HepG2 (cell line): ENCODE data around the gene ATRN. TPM values are rescaled to one million over a fixed set of nuclear protein-coding genes. Genes with fewer than 3 reads are reported as not detected.

Experiments
- ADNP ChIP-seq: sonication (generic); formaldehyde crosslinking; IDR thresholded peaks from 2 replicates; pipeline ENCODE4 v1.4.0; 2020; ENCODE audit warnings: missing genetic modification reagents
- ATM ChIP-seq: fragments of 450-650 bp; IDR thresholded peaks from 2 replicates; pipeline ENCODE4 v1.7.1; 2017; ENCODE audit warnings: mild to moderate bottlenecking, borderline replicate concordance
- ATRX ChIP-seq: sonication (generic); formaldehyde crosslinking; IDR thresholded peaks from 2 replicates; pipeline ENCODE4 v1.4.0; 2020; ENCODE audit warnings: missing genetic modification reagents, borderline replicate concordance
- BRCA1 ChIP-seq: sonication (generic); formaldehyde crosslinking; IDR thresholded peaks from 2 replicates; pipeline ENCODE4 v1.4.0; 2020; ENCODE audit warnings: missing genetic modification reagents
- BRD4 ChIP-seq: sonication (generic); formaldehyde crosslinking; IDR thresholded peaks from 2 replicates; pipeline ENCODE4 v1.4.0; 2020; ENCODE audit warnings: missing genetic modification reagents
- CCDC6 ChIP-seq: sonication (generic); formaldehyde crosslinking; IDR thresholded peaks from 2 replicates; pipeline ENCODE4 v1.8.1; 2022; ENCODE audit warnings: mild to moderate bottlenecking, missing genetic modification reagents, moderate library complexity
- CEBPG ChIP-seq: IDR thresholded peaks from 2 replicates; pipeline ENCODE4 v1.6.1; 2016
- EED ChIP-seq: sonication (generic); formaldehyde crosslinking; IDR thresholded peaks from 2 replicates; pipeline ENCODE4 v1.5.0; 2020; ENCODE audit warnings: mild to moderate bottlenecking, missing genetic modification reagents
- HES4 ChIP-seq: sonication (generic); formaldehyde crosslinking; IDR thresholded peaks from 2 replicates; pipeline ENCODE4 v1.9.0; 2021; ENCODE audit warnings: mild to moderate bottlenecking, missing genetic modification reagents, borderline replicate concordance
- IKZF5 ChIP-seq: IDR thresholded peaks from 2 replicates; pipeline ENCODE4 v1.6.1; 2018; ENCODE audit warnings: missing genetic modification reagents, mild to moderate bottlenecking, missing compliant biosample characterization
- KLF6 ChIP-seq: IDR thresholded peaks from 2 replicates; pipeline ENCODE4 v1.8.0; 2016; ENCODE audit warnings: missing biosample characterization, missing genetic modification reagents
- KLF9 ChIP-seq: IDR thresholded peaks from 2 replicates; pipeline ENCODE4 v1.6.1; 2016; ENCODE audit warnings: low read depth
- MAZ ChIP-seq, 2 experiments: sonication (generic) in 1 of 2; formaldehyde crosslinking in 1 of 2; IDR thresholded peaks; 2 replicates each; pipeline versions ENCODE4 v1.5.0 to v1.6.1; 2012 to 2020; ENCODE audit warnings: low read depth in 2 of 2, mild to moderate bottlenecking in 2 of 2, borderline replicate concordance in 1 of 2, improper control_type of control experiment in 1 of 2, low read length in 1 of 2, missing genetic modification reagents in 1 of 2, moderate library complexity in 1 of 2
- MED8 ChIP-seq: sonication (generic); formaldehyde crosslinking; IDR thresholded peaks from 2 replicates; pipeline ENCODE4 v1.8.1; 2023; ENCODE audit warnings: mild to moderate bottlenecking, missing genetic modification reagents; ENCODE audit not compliant: insufficient replicate concordance
- NAIF1 ChIP-seq: sonication (generic); formaldehyde crosslinking; IDR thresholded peaks from 2 replicates; pipeline ENCODE4 v1.5.0; 2020; ENCODE audit warnings: mild to moderate bottlenecking, missing genetic modification reagents, borderline replicate concordance
- NRL ChIP-seq: sonication (generic); formaldehyde crosslinking; IDR thresholded peaks from 2 replicates; pipeline ENCODE4 v1.5.0; 2020; ENCODE audit warnings: missing genetic modification reagents, mild to moderate bottlenecking, moderate library complexity, borderline replicate concordance
- RFX1 ChIP-seq: fragments of 450-650 bp; IDR thresholded peaks from 2 replicates; pipeline ENCODE4 v1.6.1; 2017
- RFXANK ChIP-seq: IDR thresholded peaks from 2 replicates; pipeline ENCODE4 v1.6.1; 2016
- SALL2 ChIP-seq: sonication (generic); formaldehyde crosslinking; IDR thresholded peaks from 2 replicates; pipeline ENCODE4 v1.8.1; 2023; ENCODE audit warnings: mild to moderate bottlenecking, missing genetic modification reagents, inconsistent platforms
- TARDBP ChIP-seq: sonication (generic); formaldehyde crosslinking; IDR thresholded peaks from 2 replicates; pipeline ENCODE4 v1.8.0; 2022; ENCODE audit warnings: mild to moderate bottlenecking, missing genetic modification reagents
- TEAD2 ChIP-seq: sonication (generic); formaldehyde crosslinking; IDR thresholded peaks from 2 replicates; pipeline ENCODE4 v1.9.0; 2021; ENCODE audit warnings: missing genetic modification reagents
- THAP8 ChIP-seq: sonication (generic); formaldehyde crosslinking; IDR thresholded peaks from 2 replicates; pipeline ENCODE4 v1.5.1; 2020; ENCODE audit warnings: missing genetic modification reagents, mild to moderate bottlenecking, borderline replicate concordance
- YY1 ChIP-seq: IDR thresholded peaks from 2 replicates; pipeline ENCODE4 v1.6.1; 2011; ENCODE audit warnings: low read length, low read depth, moderate library complexity, mild to moderate bottlenecking; ENCODE audit not compliant: insufficient read depth, insufficient replicate concordance
- ZBTB4 ChIP-seq: sonication (generic); formaldehyde crosslinking; IDR thresholded peaks from 2 replicates; pipeline ENCODE4 v1.4.0; 2020; ENCODE audit warnings: missing genetic modification reagents, mild to moderate bottlenecking, borderline replicate concordance
- ZNF207 ChIP-seq: fragments of 450-650 bp; IDR thresholded peaks from 2 replicates; pipeline ENCODE4 v1.6.1; 2016; ENCODE audit warnings: antibody characterized with exemption, borderline replicate concordance
- ZNF567 ChIP-seq: sonication (generic); formaldehyde crosslinking; IDR thresholded peaks from 2 replicates; pipeline ENCODE4 v1.8.1; 2023; ENCODE audit warnings: mild to moderate bottlenecking, missing genetic modification reagents, borderline replicate concordance
- ZNF616 ChIP-seq: sonication (generic); formaldehyde crosslinking; IDR thresholded peaks from 2 replicates; pipeline ENCODE4 v1.5.0; 2020; ENCODE audit warnings: low read depth, mild to moderate bottlenecking, missing genetic modification reagents
- ZNF83 ChIP-seq: sonication (generic); formaldehyde crosslinking; IDR thresholded peaks from 2 replicates; pipeline ENCODE4 v1.4.0; 2020; ENCODE audit warnings: missing genetic modification reagents, mild to moderate bottlenecking, borderline replicate concordance
- polyA plus RNA-seq, 8 experiments: library from polyadenylated mRNA; depleted of rRNA in 3 of 8; stranded (reverse) in 7 of 8; unstranded in 1 of 8; fragments of >200 nt; fragmentation: Illumina TruSeq in 4 of 8; extraction: Trizol in 4 of 8; gene quantifications; 2 replicates each; pipeline versions ENCODE4 v1.2.1 to v1.2.3, GENCODE V29; 2011 to 2016; ENCODE audit warnings: low read depth in 4 of 8, missing spikeins in 1 of 8, mixed read lengths in 1 of 8; ENCODE audit not compliant: insufficient read depth in 1 of 8
- total RNA-seq, 5 experiments: library from RNA; depleted of rRNA; stranded (reverse); fragments of >200 nt; fragmentation: Illumina TruSeq; extraction: Trizol; gene quantifications; 2 replicates each; pipeline ENCODE4 v1.2.3, GENCODE V29; 2016; ENCODE audit warnings: low read depth in 1 of 5

Gene ATRN
- total and polyA plus RNA-seq, 2 of the 13 experiments (the other 11 are each of a cell fraction or from before 2014, with no cell fraction given) = 44.2 to 81.1 TPM

GRCh38 chr20:3553663-3554062 is 82.8 kb downstream of the ATRN start (continued):
- TF ChIP-seq ZBTB4 (CRISPR knock-in tag) (no peak), MAZ (IDR thresholded peaks at IDR 0.05; ENCODE audit: borderline replicate concordance, low read depth, low read length) (no peak), MAZ (CRISPR knock-in tag; IDR thresholded peaks at IDR 0.05; ENCODE audit: low read depth) (no peak), RFX1 (no peak), KLF6 (CRISPR knock-in tag) (no peak), ZNF83 (CRISPR knock-in tag) (no peak), BRD4 (CRISPR knock-in tag) (no peak), BRCA1 (no peak), TARDBP (CRISPR knock-in tag) (peak; percentile 52; the same call in 1 of the 2 replicates), KLF9 (CRISPR knock-in tag) (no peak), NAIF1 (CRISPR knock-in tag) (0 out of 2 replicates have a peak, but pooled peaks have one; percentile 34), MED8 (CRISPR knock-in tag) (no peak), ZNF616 (no peak), RFXANK (no peak), YY1 (no peak), SALL2 (no peak), EED (CRISPR knock-in tag) (no peak), HES4 (no peak), THAP8 (no peak), CEBPG (CRISPR knock-in tag) (no peak), CCDC6 (CRISPR knock-in tag) (no peak), IKZF5 (CRISPR knock-in tag) (peak; percentile 57), ZNF567 (CRISPR knock-in tag) (no peak), TEAD2 (CRISPR knock-in tag) (no peak), ZNF207 (no peak), ADNP (no peak), NRL (no peak), ATRX (CRISPR knock-in tag) (no peak), ATM (no peak)
